Trophoblast cell (in vitro differentiated cells and primary cell): ENCODE measurements around the gene METTL26.

Experiments used
- DNase-seq, 2 donors: peaks; one replicate each; pipeline ENCODE4 v3.0.0-alpha.2; 2016
- H2AFZ ChIP-seq: 2 replicates; pipeline ENCODE4 v1.6.1; 2013; ENCODE audit warnings: low read length, moderate library complexity, mild to moderate bottlenecking; ENCODE audit not compliant: insufficient read depth, poor library complexity
- H2AK5ac ChIP-seq: 2 replicates; pipeline ENCODE4 v1.6.1; 2013; ENCODE audit warnings: mild to moderate bottlenecking, low read length
- H2BK120ac ChIP-seq: 2 replicates; pipeline ENCODE4 v1.6.1; 2013; ENCODE audit warnings: low read length, mild to moderate bottlenecking, moderate library complexity; ENCODE audit not compliant: insufficient read depth, poor library complexity
- H2BK12ac ChIP-seq: 2 replicates; pipeline ENCODE4 v1.6.1; 2013; ENCODE audit warnings: mild to moderate bottlenecking, low read length, moderate library complexity
- H2BK5ac ChIP-seq: 2 replicates; pipeline ENCODE4 v1.6.1; 2013; ENCODE audit warnings: low read length, low read depth, moderate library complexity, mild to moderate bottlenecking; ENCODE audit not compliant: poor library complexity
- H3K14ac ChIP-seq: 2 replicates; pipeline ENCODE4 v1.6.1; 2013; ENCODE audit warnings: mild to moderate bottlenecking, low read length
- H3K18ac ChIP-seq: 2 replicates; pipeline ENCODE4 v1.6.1; 2013; ENCODE audit warnings: mild to moderate bottlenecking, low read length
- H3K23ac ChIP-seq: 2 replicates; pipeline ENCODE4 v1.6.1; 2013; ENCODE audit warnings: low read length
- H3K27ac ChIP-seq: 2 replicates; pipeline ENCODE4 v1.5.1; 2013; ENCODE audit warnings: low read depth, mild to moderate bottlenecking, inconsistent platforms, low read length, moderate library complexity
- H3K27me3 ChIP-seq: 2 replicates; pipeline ENCODE4 v1.6.1; 2013; ENCODE audit warnings: inconsistent platforms, mild to moderate bottlenecking, low read length, moderate library complexity; ENCODE audit not compliant: insufficient read depth
- H3K36me3 ChIP-seq, 2 experiments: 1 replicate in 1 of 2; 2 replicates in 1 of 2; pipeline ENCODE4 v1.6.1; 2013; ENCODE audit warnings: low read length in 2 of 2, mild to moderate bottlenecking in 2 of 2, moderate library complexity in 1 of 2; ENCODE audit not compliant: insufficient read depth in 2 of 2, control insufficient read depth in 1 of 2
- H3K4ac ChIP-seq: 2 replicates; pipeline ENCODE4 v1.6.1; 2013; ENCODE audit warnings: low read depth, mild to moderate bottlenecking, low read length, moderate library complexity
- H3K4me1 ChIP-seq, 2 experiments: 1 replicate in 1 of 2; 2 replicates in 1 of 2; pipeline ENCODE4 v1.6.1; 2013; ENCODE audit warnings: low read length in 2 of 2, mild to moderate bottlenecking in 2 of 2, moderate library complexity in 1 of 2; ENCODE audit not compliant: insufficient read depth in 2 of 2, control insufficient read depth in 1 of 2
- H3K4me2 ChIP-seq: 2 replicates; pipeline ENCODE4 v1.6.1; 2013; ENCODE audit warnings: inconsistent platforms, mild to moderate bottlenecking, low read length, moderate library complexity
- H3K4me3 ChIP-seq: 2 replicates; pipeline ENCODE4 v1.5.1; 2013; ENCODE audit warnings: mild to moderate bottlenecking, low read depth, low read length, inconsistent platforms
- H3K79me1 ChIP-seq: one replicate; pipeline ENCODE4 v1.6.1; 2013; ENCODE audit warnings: low read length
- H3K79me2 ChIP-seq: 2 replicates; pipeline ENCODE4 v1.6.1; 2013; ENCODE audit warnings: low read length, mild to moderate bottlenecking; ENCODE audit not compliant: control insufficient read depth, insufficient read depth, poor library complexity
- H3K9ac ChIP-seq: 2 replicates; pipeline ENCODE4 v1.6.1; 2013; ENCODE audit warnings: mild to moderate bottlenecking, low read length
- H3K9me3 ChIP-seq: 2 replicates; pipeline ENCODE4 v1.6.1; 2013; ENCODE audit warnings: low read depth, mild to moderate bottlenecking, control low read depth, inconsistent platforms, low read length; ENCODE audit not compliant: insufficient read depth
- H4K12ac ChIP-seq: 2 replicates; pipeline ENCODE4 v1.6.1; 2013; ENCODE audit warnings: low read depth, mild to moderate bottlenecking, low read length, moderate library complexity
- H4K8ac ChIP-seq: 2 replicates; pipeline ENCODE4 v1.6.1; 2013; ENCODE audit warnings: low read depth, mild to moderate bottlenecking, low read length, moderate library complexity
- H4K91ac ChIP-seq: one replicate; pipeline ENCODE4 v1.6.1; 2013; ENCODE audit warnings: low read depth, mild to moderate bottlenecking, low read length, moderate library complexity
- WGBS: extraction: QIAGEN DNeasy Blood & Tissue Kit; methylation state at CpG from one replicate; pipeline ENCODE4 v1.1.7; 2013; ENCODE audit warnings: missing lambda C conversion rate; ENCODE audit not compliant: insufficient read length, insufficient coverage; ENCODE audit errors: extremely low coverage; 5-methylcytosine and 5-hydroxymethylcytosine counted together

METTL26 gene

GRCh38 chr16:595942-596735, 40.0 kb downstream of the METTL26 start:
- Histone ChIP-seq H3K36me3 (peaks cover 22 to 31% of the 10 kb centered on the region in 2 experiments), H2AFZ (no peak overlapping the region), H3K4me2 (no peak overlapping the region), H3K4ac (no peak overlapping the region), H4K12ac (no peak overlapping the region), H2AK5ac (no peak overlapping the region), H3K27ac (no peak overlapping the region), H4K8ac (no peak overlapping the region), H2BK5ac (no peak overlapping the region), H3K14ac (no peak overlapping the region), H3K18ac (no peak overlapping the region), H4K91ac (no peak overlapping the region), H3K9me3 (peaks cover 11% of the 10 kb centered on the region), H3K9ac (no peak overlapping the region), H3K79me2 (peaks cover 3% of the 10 kb centered on the region), H3K4me3 (no peak overlapping the region), H2BK120ac (no peak overlapping the region), H3K23ac (no peak overlapping the region), H3K79me1 (peaks cover 2% of the 10 kb centered on the region), H2BK12ac (no peak overlapping the region), H3K27me3 (no peaks in the 10 kb centered on the region), H3K4me1 (peaks cover 20 to 27% of the 10 kb centered on the region in 2 experiments)
- no peak for DNase-seq
- WGBS, result no CpG with 5 or more reads among the region's 34 CpGs

GRCh38 chr16:595094-595528, 41.0 kb downstream of the METTL26 start:
- Histone ChIP-seq H2BK120ac (no peak overlapping the region), H3K18ac (peak overlapping the region; percentile 46), H3K27me3 (no peaks in the 10 kb centered on the region), H3K79me2 (peaks cover 13% of the 10 kb centered on the region), H3K23ac (no peak overlapping the region), H3K27ac (no peak overlapping the region), H3K4me3 (no peak overlapping the region), H3K4me2 (no peak overlapping the region), H3K4me1 (peaks cover 27 to 35% of the 10 kb centered on the region in 2 experiments), H3K9me3 (peaks cover 11% of the 10 kb centered on the region), H2BK12ac (no peak overlapping the region), H3K79me1 (peaks cover 6% of the 10 kb centered on the region), H2BK5ac (no peak overlapping the region), H4K12ac (no peak overlapping the region), H4K91ac (no peak overlapping the region), H4K8ac (no peak overlapping the region), H2AK5ac (no peak overlapping the region), H3K9ac (no peak overlapping the region), H2AFZ (no peak overlapping the region), H3K36me3 (peaks cover 22 to 31% of the 10 kb centered on the region in 2 experiments), H3K14ac (no peak overlapping the region), H3K4ac (peak overlapping the region; percentile 12)
- no CpG with 5 or more reads among the region's 18 CpGs for WGBS
- DNase-seq, result no peak

GRCh38 chr16:593807-594206, 42.3 kb downstream of the METTL26 start:
- H2BK12ac ChIP-seq, result peak overlapping the region; percentile 37
- H3K14ac ChIP-seq, result no peak overlapping the region
- WGBS, result no CpG with 5 or more reads among the region's 16 CpGs

GRCh38 chr16:593406-593805, 42.7 kb downstream of the METTL26 start:
- Histone ChIP-seq H3K4ac (no peak overlapping the region), H2BK12ac (no peak overlapping the region), H3K4me1 (peaks cover 28 to 35% of the 10 kb centered on the region in 2 experiments), H3K9me3 (peaks cover 3% of the 10 kb centered on the region), H3K23ac (no peak overlapping the region), H3K9ac (no peak overlapping the region), H4K91ac (no peak overlapping the region), H3K18ac (peak overlapping the region; percentile 45), H3K79me2 (peaks cover 24% of the 10 kb centered on the region), H3K36me3 (peaks cover 11 to 18% of the 10 kb centered on the region in 2 experiments), H2AK5ac (no peak overlapping the region), H2AFZ (no peak overlapping the region), H2BK120ac (no peak overlapping the region), H3K27me3 (no peaks in the 10 kb centered on the region), H4K12ac (no peak overlapping the region), H2BK5ac (no peak overlapping the region), H4K8ac (no peak overlapping the region), H3K79me1 (peaks cover 19% of the 10 kb centered on the region), H3K27ac (peak overlapping the region; percentile 35), H3K4me3 (no peak overlapping the region), H3K14ac (no peak overlapping the region), H3K4me2 (peak overlapping the region; percentile 29)
- no CpG with 5 or more reads among the region's 9 CpGs for WGBS
- DNase-seq, result peak; percentile 86 to 87

More at GRCh38 chr16:593807-594206, 42.3 kb downstream of the METTL26 start:
- Histone ChIP-seq H3K9me3 (peaks cover 3% of the 10 kb centered on the region), H2AFZ (no peak overlapping the region), H3K4ac (peak overlapping the region; percentile 74), H3K18ac (no peak overlapping the region), H4K91ac (peak overlapping the region; percentile 75), H3K4me3 (no peak overlapping the region), H3K23ac (no peak overlapping the region), H3K79me1 (peaks cover 15% of the 10 kb centered on the region), H3K79me2 (peaks cover 20% of the 10 kb centered on the region), H2BK5ac (no peak overlapping the region), H3K9ac (no peak overlapping the region), H3K4me1 (peaks cover 27 to 35% of the 10 kb centered on the region in 2 experiments), H2BK120ac (no peak overlapping the region), H3K4me2 (no peak overlapping the region), H2AK5ac (no peak overlapping the region), H3K36me3 (peaks cover 15 to 20% of the 10 kb centered on the region in 2 experiments), H3K27ac (no peak overlapping the region), H3K27me3 (no peaks in the 10 kb centered on the region), H4K12ac (no peak overlapping the region), H4K8ac (no peak overlapping the region)
- DNase-seq, result no peak
